ENCODE data around the gene MTERF4.

The MTERF4 gene

GRCh38 chr2:241069821-241070281 is 32.2 kb downstream of the MTERF4 start:
- Histone ChIP-seq H3K4me3 (IDR thresholded peaks at IDR 0.05; ENCODE audit: insufficient read depth, low read depth, low read length) (no peak overlapping the region), H3K4me2 (no peak overlapping the region), H3K4me1 (ENCODE audit: low read depth, poor library complexity, severe bottlenecking) (no peaks in the 10 kb centered on the region), H2AFZ (ENCODE audit: low read depth) (no peak overlapping the region), H3K27ac (no peak overlapping the region), H3K9ac (no peak overlapping the region), H3K79me2 (ENCODE audit: insufficient read depth, low read depth) (no peaks in the 10 kb centered on the region), H4K20me1 (ENCODE audit: insufficient read depth) (no peaks in the 10 kb centered on the region), H3K27me3 (ENCODE audit: insufficient read depth, low read depth) (peaks cover 7% of the 10 kb centered on the region; the same call in 1 of the 2 replicates), H3K36me3 (ENCODE audit: insufficient read depth) (no peaks in the 10 kb centered on the region)
- TF ChIP-seq, protein P1, sequence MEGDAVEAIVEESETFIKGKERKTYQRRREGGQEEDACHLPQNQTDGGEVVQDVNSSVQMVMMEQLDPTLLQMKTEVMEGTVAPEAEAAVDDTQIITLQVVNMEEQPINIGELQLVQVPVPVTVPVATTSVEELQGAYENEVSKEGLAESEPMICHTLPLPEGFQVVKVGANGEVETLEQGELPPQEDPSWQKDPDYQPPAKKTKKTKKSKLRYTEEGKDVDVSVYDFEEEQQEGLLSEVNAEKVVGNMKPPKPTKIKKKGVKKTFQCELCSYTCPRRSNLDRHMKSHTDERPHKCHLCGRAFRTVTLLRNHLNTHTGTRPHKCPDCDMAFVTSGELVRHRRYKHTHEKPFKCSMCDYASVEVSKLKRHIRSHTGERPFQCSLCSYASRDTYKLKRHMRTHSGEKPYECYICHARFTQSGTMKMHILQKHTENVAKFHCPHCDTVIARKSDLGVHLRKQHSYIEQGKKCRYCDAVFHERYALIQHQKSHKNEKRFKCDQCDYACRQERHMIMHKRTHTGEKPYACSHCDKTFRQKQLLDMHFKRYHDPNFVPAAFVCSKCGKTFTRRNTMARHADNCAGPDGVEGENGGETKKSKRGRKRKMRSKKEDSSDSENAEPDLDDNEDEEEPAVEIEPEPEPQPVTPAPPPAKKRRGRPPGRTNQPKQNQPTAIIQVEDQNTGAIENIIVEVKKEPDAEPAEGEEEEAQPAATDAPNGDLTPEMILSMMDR (conservative IDR thresholded peaks at IDR 0.05; ENCODE audit: low read depth, low read length) = no peak

- Histone ChIP-seq H3K36me3 (ENCODE audit: insufficient read depth) (no peaks in the 10 kb centered on the region), H3K4me3 (IDR thresholded peaks at IDR 0.05; ENCODE audit: insufficient read depth, low read depth, low read length) (no peak overlapping the region), H3K4me1 (ENCODE audit: low read depth, poor library complexity, severe bottlenecking) (no peaks in the 10 kb centered on the region), H3K4me2 (no peak overlapping the region), H3K27me3 (ENCODE audit: insufficient read depth, low read depth) (peaks cover 7% of the 10 kb centered on the region; the same call in 1 of the 2 replicates), H4K20me1 (ENCODE audit: insufficient read depth) (no peaks in the 10 kb centered on the region), H3K27ac (no peak overlapping the region), H3K9ac (no peak overlapping the region), H3K79me2 (ENCODE audit: insufficient read depth, low read depth) (no peaks in the 10 kb centered on the region), H2AFZ (ENCODE audit: low read depth) (no peak overlapping the region)
- TF ChIP-seq, protein P1 (conservative IDR thresholded peaks at IDR 0.05; ENCODE audit: low read depth, low read length) = no peak
These were observed 32.9 kb downstream of the MTERF4 start for GRCh38 chr2:241068942-241069810.

DNA sequence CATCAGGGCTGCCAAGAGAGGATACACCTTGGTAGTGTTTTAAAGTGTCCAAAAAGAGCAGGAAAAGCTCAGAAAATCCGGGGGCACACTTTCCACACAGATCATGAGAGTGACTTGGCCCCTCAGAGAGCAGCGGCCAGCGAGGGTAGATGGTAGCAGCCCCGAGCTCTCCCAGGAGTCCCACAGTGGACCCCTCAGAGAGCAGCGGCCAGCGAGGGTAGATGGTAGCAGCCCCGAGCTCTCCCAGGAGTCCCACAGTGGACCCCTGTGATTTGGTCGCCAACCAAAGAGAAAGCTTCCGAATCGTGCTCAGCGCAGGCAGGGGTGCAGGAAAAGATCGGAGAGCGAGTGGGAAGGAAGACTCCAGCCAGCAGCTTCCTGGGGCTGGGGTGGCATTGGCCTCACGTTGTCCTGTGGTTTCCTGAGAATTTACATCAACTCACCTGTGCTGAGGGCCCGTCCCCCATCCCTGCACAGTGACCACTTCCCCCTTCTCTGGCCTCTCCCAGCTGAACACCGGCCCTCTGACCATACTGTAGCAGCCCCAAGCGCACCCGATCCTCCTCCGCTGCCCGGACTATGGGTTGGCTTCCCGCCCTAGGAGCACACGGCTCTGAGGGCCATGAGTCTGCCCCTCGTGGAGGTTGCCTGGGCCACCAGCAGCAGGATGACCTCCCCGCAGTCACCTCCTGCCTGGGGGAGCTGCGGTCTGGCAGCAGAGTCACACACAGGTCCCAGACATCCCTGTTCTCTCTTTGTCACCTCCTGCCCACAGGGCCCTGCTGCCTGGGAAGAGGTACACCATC is 33.7 kb downstream of the MTERF4 start:
- Histone ChIP-seq H4K20me1 (ENCODE audit: insufficient read depth) (no peaks in the 10 kb centered on the region), H3K9ac (no peak overlapping the region), H3K27me3 (ENCODE audit: insufficient read depth, low read depth) (peaks cover 7% of the 10 kb centered on the region; the same call in 1 of the 2 replicates), H3K4me1 (ENCODE audit: low read depth, poor library complexity, severe bottlenecking) (no peaks in the 10 kb centered on the region), H3K27ac (no peak overlapping the region), H3K79me2 (ENCODE audit: insufficient read depth, low read depth) (no peaks in the 10 kb centered on the region), H3K36me3 (ENCODE audit: insufficient read depth) (no peaks in the 10 kb centered on the region), H3K4me2 (no peak overlapping the region), H3K4me3 (IDR thresholded peaks at IDR 0.05; ENCODE audit: insufficient read depth, low read depth, low read length) (no peak overlapping the region), H2AFZ (ENCODE audit: low read depth) (no peak overlapping the region)
- TF ChIP-seq, protein P1 (conservative IDR thresholded peaks at IDR 0.05; ENCODE audit: low read depth, low read length) = no peak

GRCh38 chr2:241067501-241068135 is 34.5 kb downstream of the MTERF4 start:
- H3K27me3 ChIP-seq (ENCODE audit: insufficient read depth, low read depth) = peaks cover 7% of the 10 kb centered on the region; the same call in 1 of the 2 replicates
- TF ChIP-seq, protein P1 (conservative IDR thresholded peaks at IDR 0.05; ENCODE audit: low read depth, low read length) = no peak
- H3K27ac ChIP-seq = no peak overlapping the region
- no peak overlapping the region for H2AFZ ChIP-seq (ENCODE audit: low read depth)
- no peak overlapping the region for H3K4me3 ChIP-seq (IDR thresholded peaks at IDR 0.05; ENCODE audit: insufficient read depth, low read depth, low read length)
- H3K9ac ChIP-seq = no peak overlapping the region
- no peak overlapping the region for H3K4me2 ChIP-seq
- no peaks in the 10 kb centered on the region for H3K4me1 ChIP-seq (ENCODE audit: low read depth, poor library complexity, severe bottlenecking)
- no peaks in the 10 kb centered on the region for H3K79me2 ChIP-seq (ENCODE audit: insufficient read depth, low read depth)
- no peaks in the 10 kb centered on the region for H3K36me3 ChIP-seq (ENCODE audit: insufficient read depth)
- no peaks in the 10 kb centered on the region for H4K20me1 ChIP-seq (ENCODE audit: insufficient read depth)

Data from KMS-11 (cell line).